HG03066 (cell line): ENCODE results near the gene ELL.

Source experiments
- ATAC-seq: cut with Tn5 transposase; IDR thresholded peaks from one replicate; pipeline ENCODE4 v1.9.1; 2021; ENCODE audit warnings: low read depth; ENCODE audit not compliant: unreplicated experiment

ELL gene

DNA sequence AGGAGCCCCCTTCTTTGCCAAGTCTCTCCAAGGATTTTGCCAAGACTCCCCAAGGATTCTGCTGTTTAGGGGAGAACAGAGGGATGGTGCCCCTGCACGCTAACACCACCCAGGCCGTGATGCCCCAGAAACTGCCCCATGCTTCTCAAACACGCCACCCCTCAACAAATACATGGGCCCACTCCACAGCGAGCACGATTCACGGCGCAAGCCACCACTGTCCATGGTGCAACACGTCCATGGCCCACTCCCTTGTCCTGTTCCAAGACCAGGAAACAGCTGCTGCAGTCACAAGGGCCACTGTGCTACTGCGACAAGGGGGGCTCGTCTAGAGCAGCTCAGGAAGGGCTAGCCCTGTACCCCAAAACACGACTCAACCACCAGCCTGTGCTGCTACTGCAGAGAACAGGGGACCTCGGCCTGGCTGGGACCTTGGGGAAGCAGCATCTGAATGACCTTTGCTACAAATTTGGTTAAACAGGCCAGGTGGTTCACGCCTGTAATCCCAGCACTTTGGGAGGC, 47.4 kb downstream of the ELL start:
- ATAC-seq = no peak

DNA sequence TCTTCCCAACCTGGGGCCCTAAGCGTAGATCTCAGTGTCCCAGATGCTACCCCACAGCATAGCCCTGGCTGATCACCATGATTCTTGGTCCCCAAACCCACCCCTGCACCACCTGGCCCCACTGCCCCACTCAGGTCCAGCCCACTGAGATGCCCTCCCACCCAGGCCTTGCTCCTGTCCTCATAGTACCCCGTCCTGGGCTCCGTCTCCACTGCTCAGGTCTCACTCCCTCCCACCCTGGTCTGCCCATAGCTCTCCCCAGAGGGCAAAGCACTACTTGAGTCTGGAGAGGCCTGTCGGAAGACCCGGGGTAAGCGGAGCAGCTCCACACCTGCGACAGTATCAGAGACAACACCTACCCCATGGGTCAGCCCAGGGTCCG, 48.2 kb downstream of the ELL start:
- no peak for ATAC-seq

DNA sequence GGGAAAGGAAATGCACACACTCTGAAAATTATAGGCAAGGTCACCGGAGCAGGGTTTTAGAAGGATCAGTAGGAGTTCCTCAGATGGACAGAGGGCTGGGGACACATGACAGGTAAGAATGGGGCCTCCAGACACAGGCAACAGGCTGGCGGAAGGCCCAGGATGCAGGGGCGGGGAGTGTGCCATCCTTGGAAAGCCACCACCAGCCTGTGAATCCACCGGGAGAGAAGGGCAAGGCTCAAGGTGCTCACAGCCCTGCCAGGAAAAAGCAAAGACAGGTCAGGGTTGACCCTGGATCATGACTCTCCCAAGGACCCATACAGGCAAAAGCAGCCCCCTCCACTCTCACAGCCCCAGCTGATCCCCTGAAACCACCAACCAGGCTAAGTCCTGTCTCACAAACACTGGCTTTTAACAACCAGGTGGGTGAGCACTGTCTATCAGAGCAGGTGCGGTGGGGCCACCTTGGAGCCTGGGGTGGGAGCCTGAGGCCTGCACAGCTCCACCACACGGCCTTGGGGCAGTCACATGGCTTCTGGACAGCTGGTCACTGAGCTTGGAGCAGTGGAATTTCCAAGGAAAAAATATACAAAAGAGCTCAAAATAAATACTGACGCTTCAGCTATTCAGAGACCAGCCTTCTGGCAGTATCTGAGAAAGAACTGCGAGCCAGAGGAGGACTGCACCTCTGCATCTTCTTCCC, 48.7 kb downstream of the ELL start:
- ATAC-seq = no peak

DNA sequence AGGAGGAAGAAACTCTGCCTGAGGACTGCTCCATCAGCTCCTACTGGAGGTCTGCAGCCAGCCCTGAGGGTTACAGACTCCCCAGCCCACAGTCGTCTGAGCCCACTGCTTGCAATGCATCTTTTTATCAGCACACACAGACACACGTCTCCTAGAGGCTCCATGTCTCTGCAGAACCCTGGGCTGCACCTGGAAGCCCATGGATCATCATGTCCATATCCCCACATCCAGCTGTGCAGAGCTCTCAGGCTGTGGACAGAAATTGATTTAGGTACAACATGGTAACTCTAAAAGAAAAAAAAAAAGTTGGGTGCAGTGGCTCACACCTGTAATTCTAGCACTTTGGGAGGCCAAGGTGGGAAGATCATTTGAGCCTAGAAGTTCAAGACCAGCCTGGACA, 51.1 kb downstream of the ELL start:
- no peak for ATAC-seq

DNA sequence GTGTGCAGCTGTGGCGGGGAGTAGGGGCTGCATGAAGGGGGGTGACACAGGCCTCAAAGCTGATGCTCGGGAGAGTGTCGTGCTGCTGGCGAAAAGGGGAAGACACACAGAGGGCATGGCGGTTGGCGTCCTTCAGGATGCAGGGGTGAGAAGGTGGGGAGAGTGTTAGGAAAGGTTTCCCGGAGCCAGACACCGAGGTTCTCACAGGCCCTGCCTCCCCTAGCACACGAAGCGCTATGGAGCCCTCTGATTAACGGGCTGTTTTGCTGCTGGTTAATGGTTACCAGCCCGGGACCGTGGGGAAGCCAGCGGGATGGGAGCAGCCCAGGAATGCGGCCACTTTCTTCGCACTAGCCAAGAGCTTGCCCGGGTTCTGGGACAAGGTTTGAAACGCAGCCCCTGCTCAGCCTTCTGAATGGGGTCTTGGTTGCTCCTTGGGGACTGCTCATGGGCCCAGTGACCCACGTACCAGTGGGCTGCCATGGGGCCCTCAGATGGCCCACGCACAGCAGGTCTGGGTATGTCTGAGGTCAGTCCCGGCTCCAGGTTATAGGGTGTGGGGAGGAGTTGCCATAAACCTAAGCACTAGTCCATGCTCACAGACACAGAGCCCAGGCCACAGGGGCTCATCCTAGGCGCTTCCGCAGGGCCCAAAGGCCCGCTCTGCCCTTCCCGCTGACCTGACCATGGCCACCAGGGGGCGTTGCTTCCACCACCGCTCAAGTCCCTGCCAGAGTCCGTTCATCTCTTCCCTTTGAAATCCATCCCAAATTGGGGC, 52.6 kb downstream of the ELL start:
- no peak for ATAC-seq

DNA sequence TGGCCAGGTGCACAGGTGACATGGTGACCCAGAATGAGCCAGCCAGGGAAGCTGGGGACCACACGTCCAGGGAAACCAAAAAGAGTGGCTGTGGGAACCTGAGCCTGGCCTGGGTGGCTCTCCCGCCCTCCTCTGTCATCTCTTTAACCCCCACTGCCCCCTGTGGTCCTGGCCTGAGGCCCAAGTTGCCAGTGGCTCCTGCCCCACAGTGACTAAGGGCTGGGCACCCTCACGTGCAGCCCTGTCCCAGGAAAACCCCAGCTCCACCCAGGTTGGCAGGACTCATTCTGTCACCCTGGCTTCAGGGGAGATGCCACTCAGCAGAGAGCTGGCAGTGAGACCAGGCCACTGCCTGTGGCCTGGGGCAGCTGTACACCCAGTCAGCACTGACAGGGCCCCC, 53.4 kb downstream of the ELL start:
- ATAC-seq = no peak

DNA sequence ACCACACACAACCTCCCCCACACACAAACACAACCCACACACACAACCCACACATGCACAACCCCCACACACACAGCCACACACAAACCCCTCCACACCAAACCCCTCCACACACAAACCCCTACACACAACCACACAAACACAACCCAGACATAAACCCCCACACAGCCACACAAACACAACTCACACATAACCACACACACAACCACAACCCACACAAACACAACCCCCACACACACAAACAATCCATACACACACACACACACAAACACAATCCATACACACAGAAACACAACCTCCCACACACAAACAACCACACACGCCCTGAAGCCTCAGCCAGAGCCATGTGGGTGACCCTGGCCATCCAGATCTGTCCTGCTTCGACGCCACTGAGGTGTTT, 53.9 kb downstream of the ELL start:
- no peak for ATAC-seq

DNA sequence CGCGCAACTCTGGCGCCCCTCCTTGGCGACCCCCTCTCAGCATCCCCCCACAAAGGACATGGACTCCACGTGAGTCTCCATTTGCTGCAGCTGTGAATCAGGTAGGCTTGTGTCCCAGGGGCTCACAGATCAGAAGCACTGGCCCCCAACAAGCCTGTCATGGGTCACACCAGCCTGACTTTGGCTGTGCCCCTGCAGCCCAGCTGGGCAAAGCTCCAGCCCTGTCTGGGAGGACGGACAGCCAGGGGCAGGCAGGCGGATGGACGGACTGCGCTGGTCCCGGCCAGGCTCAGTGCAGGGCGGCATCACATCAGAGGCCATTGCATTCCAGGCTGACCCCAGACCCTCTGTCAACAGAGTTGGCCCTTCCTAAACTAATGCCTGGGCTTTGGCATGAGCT, 55.5 kb downstream of the ELL start:
- no peak for ATAC-seq

DNA sequence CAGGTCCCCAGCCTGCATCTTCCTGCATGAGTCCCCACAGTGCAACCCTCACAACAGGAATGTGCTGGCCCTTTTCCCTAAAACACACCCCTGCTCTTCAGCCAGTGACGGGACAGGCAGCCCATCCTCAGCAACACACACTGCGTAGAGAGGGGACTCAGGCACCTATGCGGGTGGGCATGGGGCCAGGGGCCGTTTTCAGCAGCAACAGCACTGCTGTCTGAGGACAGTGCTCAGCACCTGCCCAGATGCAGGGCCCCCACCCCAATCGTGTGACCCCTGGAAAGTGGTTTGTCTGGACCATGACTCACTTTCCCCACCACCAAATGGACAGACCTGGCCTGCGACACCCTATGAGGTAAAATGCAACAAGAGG, 55.9 kb downstream of the ELL start:
- ATAC-seq = no peak

DNA sequence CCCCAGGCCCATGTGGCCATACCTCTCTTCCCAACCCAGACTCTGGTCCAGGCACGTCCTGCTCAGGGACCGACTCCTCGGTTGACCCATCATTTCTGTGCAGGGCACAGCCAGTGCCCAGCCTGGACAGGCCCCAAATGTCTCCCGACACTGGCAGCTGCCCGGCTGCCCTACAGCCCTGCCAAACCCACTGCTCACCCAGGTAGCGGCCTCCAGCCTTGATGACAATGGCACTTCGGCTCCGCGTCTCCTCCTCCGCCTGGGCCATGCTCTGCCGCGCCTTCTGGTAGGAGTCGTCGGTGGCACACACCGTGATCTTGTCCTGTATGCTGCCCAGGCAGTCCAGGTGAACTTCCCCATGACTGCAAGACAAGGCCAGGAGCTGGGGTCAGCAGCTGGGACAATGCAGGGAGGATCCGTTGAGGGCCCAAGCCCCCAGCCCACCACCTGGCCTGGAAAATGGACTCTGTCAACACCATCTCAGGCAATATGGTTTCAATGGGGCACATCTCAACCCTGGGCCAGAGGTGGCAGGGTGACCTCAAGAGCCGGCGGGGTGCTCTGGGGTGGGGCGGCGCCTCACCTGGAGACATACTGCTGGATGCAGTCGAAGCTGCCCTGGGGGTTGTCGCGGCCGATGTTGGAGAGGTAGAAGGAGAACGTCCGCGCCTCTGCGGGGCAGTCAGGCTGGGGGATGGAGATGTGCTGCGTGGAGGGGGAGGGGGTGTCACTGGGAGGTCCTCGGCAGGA, 56.5 kb downstream of the ELL start:
- ATAC-seq = no peak

DNA sequence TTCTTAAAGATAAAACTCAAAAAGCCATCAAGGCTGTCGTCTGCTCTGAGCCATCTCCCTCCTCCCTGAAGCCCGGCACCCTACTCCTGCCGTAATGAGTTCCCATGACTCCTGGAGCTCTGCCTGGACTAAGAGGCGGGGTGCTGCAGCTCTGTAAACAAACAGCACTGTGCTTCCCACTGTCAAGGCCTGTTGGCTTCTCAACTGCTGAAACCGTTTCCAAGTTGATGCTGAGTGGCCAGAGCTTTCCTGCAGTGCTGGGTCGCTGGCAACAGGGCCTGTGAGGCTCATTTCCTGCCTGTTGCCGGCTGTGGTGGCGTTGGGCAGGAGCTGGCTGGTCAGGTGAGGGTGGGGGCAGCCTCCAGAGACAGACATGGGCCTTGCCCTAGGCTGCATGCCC, 57.2 kb downstream of the ELL start:
- ATAC-seq = no peak

DNA sequence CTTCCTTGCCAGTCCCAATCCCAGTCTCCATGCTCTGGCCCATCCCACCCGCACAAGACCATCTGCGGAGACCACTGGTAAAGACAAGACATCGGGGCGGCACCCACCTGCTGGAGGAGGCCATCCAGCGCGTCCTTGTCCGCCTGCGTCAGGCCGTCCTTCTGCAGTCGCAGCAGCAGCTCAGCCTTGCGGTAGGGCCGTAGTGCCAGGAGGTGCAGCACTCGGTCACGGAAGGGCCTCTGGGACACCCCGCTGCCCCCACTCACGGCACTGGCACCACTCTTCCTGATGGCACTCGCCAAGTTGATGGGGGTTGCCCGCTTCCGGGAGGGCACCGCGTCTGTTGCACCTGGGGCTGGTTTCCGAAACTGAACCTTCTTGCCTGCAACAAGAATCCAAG, 60.4 kb downstream of the ELL start:
- no peak for ATAC-seq

DNA sequence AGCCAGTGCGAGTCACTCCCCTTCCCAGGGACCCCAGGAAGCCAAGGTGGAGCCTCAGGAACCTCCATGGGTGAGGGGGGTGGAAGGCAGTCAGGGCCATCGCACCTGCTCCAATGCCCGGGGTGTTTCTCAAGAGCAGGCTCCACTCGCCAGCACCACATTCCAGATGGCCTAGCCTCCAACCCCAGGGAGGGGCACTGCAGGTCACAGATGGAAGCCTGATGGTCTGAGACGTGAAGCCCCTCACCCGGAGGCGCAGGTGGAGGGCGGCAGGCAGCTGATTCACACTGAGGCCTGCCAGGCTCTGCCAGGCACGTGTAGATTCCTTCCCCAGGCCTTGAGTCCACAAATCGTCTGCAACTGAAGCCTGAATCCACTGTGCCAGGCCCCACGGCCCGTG, 61.0 kb downstream of the ELL start:
- no peak for ATAC-seq

DNA sequence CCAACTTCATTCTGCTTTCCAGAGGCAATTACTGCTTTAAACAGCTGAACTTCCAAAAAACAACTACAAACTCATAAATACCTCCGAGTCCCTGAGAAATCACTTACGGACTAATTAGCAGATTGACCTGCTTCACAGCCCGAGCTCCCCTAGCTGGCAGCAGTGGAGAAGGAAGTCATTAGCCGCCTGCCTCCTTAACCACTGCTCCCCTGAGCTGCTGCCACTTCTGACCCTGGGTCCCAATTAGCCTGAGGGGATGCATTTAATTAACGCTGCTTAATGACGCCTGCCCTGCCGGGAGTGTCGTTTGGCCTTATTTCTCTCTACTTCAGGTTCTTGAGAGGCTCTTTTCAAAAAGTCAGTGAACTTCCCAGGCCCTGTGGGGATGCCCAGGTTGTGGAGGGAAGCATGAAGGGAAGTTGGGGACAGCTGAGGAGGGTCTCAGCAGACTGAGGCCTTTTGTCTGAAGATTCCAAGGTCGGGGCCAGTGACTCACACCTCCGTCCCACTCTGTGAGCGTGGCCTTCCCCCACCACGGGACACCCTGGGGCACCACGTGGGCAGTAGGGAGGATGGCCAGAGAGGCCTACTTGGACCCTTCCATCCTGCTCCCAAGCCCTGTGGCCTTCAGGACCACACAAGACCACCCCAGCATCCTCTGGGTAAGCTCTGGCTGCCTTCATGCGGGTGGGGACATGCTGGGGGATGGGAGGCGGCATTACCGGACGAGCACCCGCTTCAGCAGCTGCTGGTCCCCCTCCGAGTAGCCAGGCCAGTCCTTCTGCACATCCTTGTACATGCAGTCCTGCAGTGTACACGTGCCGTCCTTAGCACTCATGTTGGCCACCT, 64.2 kb downstream of the ELL start:
- ATAC-seq = no peak

DNA sequence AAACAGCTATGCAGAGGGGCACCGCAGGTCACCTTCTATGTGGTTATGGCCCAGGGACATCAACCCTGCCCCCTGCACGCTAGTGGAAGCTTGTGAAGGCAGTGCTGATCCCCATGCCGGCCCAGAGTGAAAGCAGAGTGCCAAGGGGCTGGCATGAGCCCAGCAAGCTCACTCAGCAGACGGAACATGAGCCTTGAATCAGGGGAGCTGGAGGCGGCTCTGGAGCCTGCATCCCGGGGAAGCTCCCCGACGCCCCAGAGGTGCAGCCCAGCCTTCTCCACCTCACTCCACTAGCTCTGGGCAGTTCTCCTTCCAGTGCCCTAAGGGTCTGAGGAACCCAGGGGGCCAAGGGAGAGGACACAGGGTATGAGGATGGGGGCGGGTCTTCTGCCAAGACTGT, 64.9 kb downstream of the ELL start:
- no peak for ATAC-seq

DNA sequence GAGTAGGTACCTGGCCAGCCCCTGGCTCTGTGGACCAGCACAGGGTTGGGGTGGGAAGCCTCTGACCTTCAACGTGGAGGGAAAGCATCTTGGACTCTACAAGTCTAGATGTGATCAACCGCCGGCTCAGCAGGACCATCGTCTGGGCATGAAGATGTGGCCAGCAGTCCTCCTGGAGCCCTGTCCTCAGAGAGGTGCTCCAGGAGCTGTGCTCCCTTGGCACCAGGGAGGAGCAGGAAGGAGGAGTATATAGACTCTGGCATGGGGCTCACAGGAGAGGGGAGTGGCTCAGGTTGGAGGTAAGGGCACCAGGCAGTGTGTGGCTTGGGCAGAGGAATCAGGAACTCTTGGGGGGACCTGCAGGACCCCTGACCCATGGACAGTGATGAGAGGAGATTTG, 65.6 kb downstream of the ELL start:
- ATAC-seq = no peak

DNA sequence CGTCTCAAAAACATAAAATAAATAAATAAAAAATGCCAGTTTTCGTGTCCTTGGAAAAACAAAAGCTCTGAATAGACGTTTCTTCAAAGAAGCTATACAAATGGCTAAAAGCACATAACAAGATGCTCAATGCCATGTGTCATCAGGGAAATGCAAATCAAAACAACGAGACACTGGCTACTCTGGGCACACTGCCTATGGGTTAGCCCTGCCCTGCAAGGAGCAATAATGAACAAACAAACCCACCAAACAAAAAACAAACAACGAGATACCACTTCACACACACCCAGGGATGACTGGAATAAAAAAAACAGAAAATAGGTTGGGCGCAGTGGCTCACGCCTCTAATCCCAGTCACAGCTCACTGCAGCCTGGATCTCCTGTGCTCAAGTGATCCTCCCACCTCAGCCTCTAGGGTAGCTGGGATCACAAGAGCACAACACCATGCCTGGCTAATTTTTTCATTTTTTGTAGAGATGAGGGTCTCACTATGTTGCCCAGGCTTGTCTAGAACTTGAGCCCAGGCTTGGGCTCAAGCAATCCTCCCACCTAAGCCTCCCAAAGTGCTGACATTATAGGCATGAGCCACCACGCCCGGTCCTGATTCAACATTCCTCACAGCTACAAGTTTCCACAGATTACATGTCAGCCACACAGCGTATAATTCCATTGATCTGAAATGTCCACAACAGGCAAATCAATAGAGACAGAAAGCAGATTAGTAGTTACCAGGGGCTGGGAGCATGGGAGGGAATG, 68.4 kb downstream of the ELL start:
- no peak for ATAC-seq

DNA sequence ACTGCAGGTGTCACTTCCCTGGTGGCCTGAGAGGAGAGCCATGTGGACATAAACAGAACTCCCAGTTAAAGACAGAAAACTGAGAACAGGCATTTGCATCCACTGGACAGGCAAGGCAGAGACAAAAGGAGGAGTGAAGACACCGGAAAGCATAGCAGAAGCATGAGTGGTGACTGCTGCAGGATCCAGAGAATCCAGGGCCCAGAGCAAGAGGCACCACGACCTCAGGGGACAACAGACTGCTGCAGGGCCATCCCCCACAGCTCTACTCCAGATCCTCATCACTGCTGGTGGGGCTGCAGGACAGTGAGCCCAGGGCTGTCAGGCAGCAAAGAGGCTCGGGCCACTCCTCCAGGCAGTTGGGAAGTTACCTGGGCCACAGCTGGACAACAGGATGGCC, 69.5 kb downstream of the ELL start:
- no peak for ATAC-seq

DNA sequence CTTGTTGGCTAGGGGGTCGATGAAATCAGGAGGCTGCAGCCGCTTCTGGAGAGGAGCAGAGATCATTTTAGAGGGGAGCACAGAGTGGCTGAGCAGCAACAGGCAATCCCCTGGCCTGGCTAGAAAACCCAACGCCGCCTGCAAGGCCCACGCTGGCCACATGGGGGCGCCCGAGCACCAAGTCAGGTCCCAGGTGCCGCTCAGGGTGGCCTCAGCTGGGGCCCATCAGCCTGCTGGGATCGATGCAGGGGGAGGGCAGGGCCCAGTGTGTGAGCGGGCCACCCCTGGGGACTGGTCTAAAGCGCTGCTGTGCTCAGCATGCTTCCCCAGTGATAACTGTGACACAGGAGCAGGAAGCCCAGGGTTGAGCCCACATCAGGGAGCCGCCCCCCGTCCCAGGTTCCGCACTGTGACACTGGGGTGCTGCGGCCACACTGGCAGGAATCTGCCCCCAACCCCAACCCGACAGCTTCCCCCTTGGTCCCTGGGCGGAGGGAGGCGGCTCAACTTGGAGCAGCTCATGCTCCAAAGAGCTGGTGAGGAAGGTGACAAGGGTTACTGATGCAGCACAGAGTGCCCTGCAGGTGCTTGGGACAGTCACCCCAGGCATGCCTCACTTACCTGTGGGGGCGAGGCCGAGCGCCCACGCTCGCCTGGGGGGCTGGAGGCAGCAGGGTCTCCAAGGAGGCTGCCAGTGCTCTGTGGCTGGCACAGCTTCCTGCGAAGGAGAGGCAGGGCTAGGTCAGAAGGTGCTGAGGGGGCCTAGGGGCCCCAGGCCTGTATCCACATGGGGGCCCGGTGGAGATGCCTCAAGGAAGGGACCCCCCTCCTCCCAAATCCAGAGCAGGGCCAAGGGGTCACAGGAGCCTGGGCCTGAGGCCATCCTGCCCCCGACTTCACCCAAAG, 70.7 kb downstream of the ELL start:
- no peak for ATAC-seq
